Stimulated activated CD4-positive, alpha-beta T cell treated with anti-CD3 and anti-CD28 coated beads, TNF-alpha, amount 100 ng/mL, for 4 hours (primary cell): Measurements from ENCODE around the gene RAPGEF4.

Experiments
- DNase-seq, 3 experiments: peaks; one replicate each; pipeline ENCODE4 v3.0.0-alpha.2; 2020; ENCODE audit warnings: low read depth in 3 of 3

RAPGEF4 gene

GRCh38 chr2:172937884-172938712, 202.5 kb downstream of the RAPGEF4 start:
- DNase-seq: no peak

GRCh38 chr2:172938713-172939375, 203.2 kb downstream of the RAPGEF4 start:
- no peak for DNase-seq

GRCh38 chr2:172943539-172943938, 207.9 kb downstream of the RAPGEF4 start:
- no peak for DNase-seq

- DNase-seq: no peak
Measured at GRCh38 chr2:172944022-172944793, 208.6 kb downstream of the RAPGEF4 start.

- DNase-seq: no peak
Measured at GRCh38 chr2:172944794-172945509, 209.3 kb downstream of the RAPGEF4 start.

GRCh38 chr2:172945510-172945850, 209.8 kb downstream of the RAPGEF4 start:
- DNase-seq: no peak

GRCh38 chr2:172947461-172948153, 212.0 kb downstream of the RAPGEF4 start:
- no peak for DNase-seq

GRCh38 chr2:172949522-172949921, 213.9 kb downstream of the RAPGEF4 start:
- no peak for DNase-seq

- no peak for DNase-seq
Measured at GRCh38 chr2:172950565-172950964, 214.9 kb downstream of the RAPGEF4 start.

- no peak for DNase-seq
Measured at GRCh38 chr2:172951554-172951953, 215.9 kb downstream of the RAPGEF4 start.

- DNase-seq: no peak
Measured at GRCh38 chr2:172953411-172953810, 217.8 kb downstream of the RAPGEF4 start.

- DNase-seq: no peak
Measured at GRCh38 chr2:172953970-172954852, 218.6 kb downstream of the RAPGEF4 start.

- DNase-seq: no peak
Measured at GRCh38 chr2:172955587-172955986, 219.9 kb downstream of the RAPGEF4 start.

GRCh38 chr2:172957734-172958133, 222.1 kb downstream of the RAPGEF4 start:
- DNase-seq: no peak

GRCh38 chr2:172962082-172962481, 226.4 kb downstream of the RAPGEF4 start:
- DNase-seq: no peak

GRCh38 chr2:172962824-172963223, 227.2 kb downstream of the RAPGEF4 start:
- DNase-seq: no peak

- no peak for DNase-seq
Measured at GRCh38 chr2:172964511-172965139, 229.0 kb downstream of the RAPGEF4 start.

- no peak for DNase-seq
Measured at GRCh38 chr2:172965433-172966212, 230.0 kb downstream of the RAPGEF4 start.
